Mononuclear cell (primary cell): Measurements from ENCODE around the gene DIDO1. TPM values are rescaled to one million over a fixed set of nuclear protein-coding genes. Genes with fewer than 3 reads are reported as not detected.

Experiments
- H3K27me3 ChIP-seq: 2 replicates; pipeline ENCODE4 v1.6.0; 2011; ENCODE audit warnings: low read length, control low read depth; ENCODE audit not compliant: insufficient read depth
- H3K4me1 ChIP-seq: 2 replicates; pipeline ENCODE4 v1.5.1; 2011; ENCODE audit warnings: mild to moderate bottlenecking, low read length, control low read depth; ENCODE audit not compliant: insufficient read depth
- H3K4me3 ChIP-seq: 2 replicates; pipeline ENCODE4 v1.5.1; 2011; ENCODE audit warnings: mild to moderate bottlenecking, low read length, moderate library complexity
- H3K9me3 ChIP-seq: 2 replicates; pipeline ENCODE4 v1.5.1; 2011; ENCODE audit warnings: low read depth, mild to moderate bottlenecking, control low read depth, low read length
- total RNA-seq: library from RNA; depleted of rRNA; stranded (reverse); fragments of >200 nt; gene quantifications from one replicate; pipeline ENCODE4 v1.2.3, GENCODE V29; 2012

DIDO1 gene
- total RNA-seq, 1 donor: 55.1 TPM

DNA sequence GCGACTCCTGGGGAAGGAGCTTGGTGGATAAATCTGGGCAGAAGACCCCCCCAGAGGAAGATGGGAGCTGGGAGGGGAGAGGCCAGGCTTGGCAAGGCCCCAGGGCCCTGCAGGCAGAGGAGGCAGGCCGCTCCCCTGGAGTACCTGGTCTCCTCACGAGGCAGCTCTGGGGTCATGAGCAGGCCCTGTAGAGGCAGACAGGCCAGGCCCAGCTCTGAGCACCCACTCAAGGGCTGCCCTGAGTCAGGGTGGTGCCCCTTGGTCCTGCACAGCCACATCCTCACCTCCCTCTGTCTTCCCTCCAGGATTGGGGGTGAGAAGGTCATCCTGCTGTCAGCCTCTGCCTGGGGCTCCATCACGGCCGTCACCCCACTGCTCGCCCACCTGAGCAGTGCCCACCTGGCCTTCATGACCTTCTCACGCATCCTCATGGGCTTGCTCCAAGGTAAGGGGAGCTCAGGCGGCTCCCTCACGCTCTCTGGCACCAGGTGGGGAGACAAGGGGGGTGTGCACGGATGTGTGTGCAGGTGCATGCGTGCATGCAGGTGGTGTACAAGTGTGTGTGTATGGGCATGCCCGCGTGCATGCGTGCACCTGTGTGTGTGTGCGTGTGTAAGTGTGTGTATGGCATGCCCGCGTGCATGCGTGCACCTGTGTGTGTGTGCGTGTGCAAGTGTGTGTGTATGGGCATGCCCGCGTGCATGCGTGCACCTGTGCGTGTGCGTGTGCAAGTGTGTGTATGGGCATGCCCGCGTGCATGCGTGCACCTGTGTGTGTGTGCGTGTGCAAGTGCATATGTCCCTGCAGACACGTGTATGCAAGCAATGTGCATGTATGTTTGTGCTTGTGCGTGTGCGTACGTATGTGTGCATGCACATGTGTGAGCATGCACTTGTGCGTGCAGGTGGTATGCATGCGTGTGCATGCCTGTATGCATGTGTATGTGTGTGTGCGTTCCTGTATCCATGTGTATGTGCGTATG is 31.1 kb upstream of the DIDO1 start:
- Histone ChIP-seq H3K4me3 (no peak overlapping the region), H3K4me1 (peaks cover 34% of the 10 kb centered on the region), H3K9me3 (no peaks in the 10 kb centered on the region)

GRCh38 chr20:62956387-62957135 is 30.3 kb upstream of the DIDO1 start:
- Histone ChIP-seq H3K4me1 (peaks cover 43% of the 10 kb centered on the region), H3K27me3 (no peaks in the 10 kb centered on the region), H3K4me3 (no peak overlapping the region), H3K9me3 (no peaks in the 10 kb centered on the region)

More for the DNA sequence above, 31.1 kb upstream of the DIDO1 start:
- no peaks in the 10 kb centered on the region for H3K27me3 ChIP-seq

- no peak overlapping the region for H3K4me3 ChIP-seq
These were observed 29.4 kb upstream of the DIDO1 start for GRCh38 chr20:62955519-62956386.

DNA sequence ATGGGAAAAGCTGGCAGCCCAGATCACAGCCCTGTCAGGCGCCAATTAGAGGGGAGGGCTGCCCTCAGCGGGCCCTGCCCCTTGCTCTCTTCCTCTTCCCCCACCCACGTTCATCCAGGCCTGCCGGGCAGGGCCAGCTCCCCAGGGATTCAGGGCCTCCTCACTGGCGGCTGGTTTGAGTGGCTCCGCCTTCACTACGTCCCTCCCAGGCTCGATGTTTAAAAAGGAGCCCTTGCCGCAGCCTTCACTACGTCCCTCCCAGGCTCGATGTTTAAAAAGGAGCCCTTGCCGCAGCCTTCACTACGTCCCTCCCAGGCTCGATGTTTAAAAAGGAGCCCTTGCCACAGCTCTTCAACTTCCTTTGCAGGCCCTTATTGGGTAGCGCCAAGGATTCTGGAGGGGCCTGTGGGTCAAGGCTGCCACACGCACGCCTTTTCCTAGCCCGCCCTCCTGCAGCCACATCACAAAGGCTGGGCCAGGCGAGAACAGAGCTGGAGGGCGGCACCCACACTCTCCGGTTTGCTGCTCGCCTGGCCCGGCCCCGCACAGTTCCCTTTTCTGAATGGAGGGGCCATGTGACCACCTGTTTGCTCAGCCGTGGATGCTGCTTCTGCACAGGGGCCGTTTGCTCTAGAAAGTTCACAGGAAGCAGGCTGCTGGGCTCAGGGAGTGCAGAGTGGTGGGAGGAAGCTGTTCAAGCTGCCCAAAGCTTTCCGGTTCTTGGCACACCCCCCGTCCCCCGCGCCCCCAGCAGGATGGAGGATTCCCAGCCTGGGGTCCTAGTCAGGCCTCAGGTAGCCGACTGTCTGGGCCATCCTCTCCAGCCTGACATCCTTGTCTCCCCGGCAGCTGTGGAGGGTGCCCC is 27.8 kb upstream of the DIDO1 start:
- no peaks in the 10 kb centered on the region for H3K27me3 ChIP-seq
- H3K9me3 ChIP-seq: no peaks in the 10 kb centered on the region
- H3K4me3 ChIP-seq: peak overlapping the region; percentile 19
- H3K4me1 ChIP-seq: peaks cover 38% of the 10 kb centered on the region

More at GRCh38 chr20:62955519-62956386, 29.4 kb upstream of the DIDO1 start:
- Histone ChIP-seq H3K9me3 (no peaks in the 10 kb centered on the region), H3K4me1 (peaks cover 46% of the 10 kb centered on the region), H3K27me3 (no peaks in the 10 kb centered on the region)

DNA sequence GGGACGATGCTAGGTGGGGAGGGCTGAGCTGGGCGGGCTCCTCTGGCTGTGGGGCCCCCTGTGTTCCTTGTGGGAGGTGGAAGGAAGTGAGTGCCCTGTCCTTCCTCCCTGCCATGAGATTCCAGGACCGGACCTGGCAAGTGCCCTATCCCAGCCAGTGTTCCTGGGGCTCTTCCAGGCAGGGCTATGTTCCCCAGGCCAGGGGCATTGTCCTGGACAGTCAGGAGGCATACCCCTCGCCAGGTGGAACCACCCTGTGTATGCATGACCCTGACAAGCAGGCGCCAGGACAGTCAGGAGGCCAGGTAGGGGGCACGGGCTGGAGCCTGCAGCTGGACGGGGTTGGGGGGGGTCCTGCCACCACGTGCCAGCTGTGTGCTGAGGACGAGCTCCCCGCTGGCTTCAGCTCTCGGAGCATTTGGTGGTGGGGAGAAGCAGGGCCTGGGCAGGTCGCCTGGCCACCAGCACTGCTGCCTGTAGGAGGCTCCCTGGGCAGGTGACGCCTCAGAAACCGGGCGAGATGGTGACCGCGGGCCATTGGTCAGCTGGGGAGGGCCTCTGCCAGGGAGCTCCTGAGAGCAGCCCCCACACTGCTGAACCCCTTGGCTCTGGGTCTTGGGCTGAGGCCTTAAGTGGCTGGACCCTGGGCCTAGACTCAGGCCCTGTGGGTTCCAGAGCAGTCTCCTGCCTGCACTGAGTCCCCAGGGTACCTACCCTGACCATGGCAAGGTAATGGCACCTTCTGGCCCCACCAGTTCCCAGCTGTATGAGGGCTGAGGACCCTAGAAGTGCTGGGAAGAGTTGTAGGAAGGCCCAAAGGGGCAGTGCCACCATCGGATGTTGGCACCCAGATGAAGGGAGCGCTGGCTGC is 26.9 kb upstream of the DIDO1 start:
- Histone ChIP-seq H3K4me3 (peak overlapping the region; percentile 19), H3K9me3 (no peaks in the 10 kb centered on the region), H3K4me1 (peaks cover 37% of the 10 kb centered on the region), H3K27me3 (no peaks in the 10 kb centered on the region)

- H3K27me3 ChIP-seq: no peaks in the 10 kb centered on the region
- no peaks in the 10 kb centered on the region for H3K9me3 ChIP-seq
- peak within 1 kb of the TSS; percentile 19 for H3K4me3 ChIP-seq
- peaks cover 37% of the 10 kb centered on the region for H3K4me1 ChIP-seq
These were observed 26.2 kb upstream of the DIDO1 start, which contains the start of gene SLC17A9 for GRCh38 chr20:62952373-62952967. Gene SLC17A9, plus strand, starts transcription at chr20:62952709. Its CDS starts 122 bp downstream, at chr20:62952831.

GRCh38 chr20:62951896-62952372 is 25.6 kb upstream of the DIDO1 start:
- no peaks in the 10 kb centered on the region for H3K9me3 ChIP-seq
- no peaks in the 10 kb centered on the region for H3K27me3 ChIP-seq
- peaks cover 37% of the 10 kb centered on the region for H3K4me1 ChIP-seq
- H3K4me3 ChIP-seq: peak overlapping the region; percentile 17

DNA sequence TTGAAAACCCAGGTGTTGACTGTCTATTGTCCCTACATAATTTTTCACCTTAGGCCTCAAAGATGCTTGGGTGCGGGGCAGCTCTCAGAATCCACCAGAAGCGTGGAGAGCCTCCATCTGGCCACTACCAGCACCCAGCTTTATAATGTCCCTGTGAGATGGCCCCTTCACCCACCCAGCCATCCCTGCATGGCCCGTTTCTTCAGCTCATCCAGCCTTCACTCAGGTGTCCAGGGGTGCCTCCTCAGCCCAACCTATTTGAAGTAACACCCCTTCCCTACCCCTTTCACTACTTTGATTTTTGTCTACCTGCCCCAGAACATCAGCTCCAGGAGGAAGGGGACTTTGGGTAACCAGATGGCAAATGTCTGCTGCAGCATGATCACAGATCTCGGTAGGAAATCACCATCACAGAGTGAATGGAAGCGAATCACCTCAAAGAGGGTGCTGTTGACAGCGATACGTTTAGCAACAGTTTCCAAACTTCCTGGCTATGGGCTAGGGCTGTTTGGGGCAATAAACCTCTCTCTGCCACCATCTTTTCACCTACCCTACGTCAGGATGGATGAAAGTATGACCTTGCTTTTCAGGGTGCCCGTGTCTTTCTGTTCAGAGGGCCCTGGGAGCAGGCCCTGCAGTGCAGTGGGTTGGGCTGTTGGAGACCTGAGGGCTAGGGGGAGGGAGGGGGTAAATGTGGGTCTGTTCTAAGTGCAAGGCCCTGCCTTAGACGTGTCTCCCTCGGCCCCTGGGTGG is 25.0 kb upstream of the DIDO1 start:
- no peak overlapping the region for H3K4me3 ChIP-seq

GRCh38 chr20:62950741-62951140 is 24.4 kb upstream of the DIDO1 start:
- no peaks in the 10 kb centered on the region for H3K27me3 ChIP-seq
- peaks cover 37% of the 10 kb centered on the region for H3K4me1 ChIP-seq
- no peak overlapping the region for H3K4me3 ChIP-seq
- H3K9me3 ChIP-seq: no peaks in the 10 kb centered on the region

More for the DNA sequence above, 25.0 kb upstream of the DIDO1 start:
- Histone ChIP-seq H3K9me3 (no peaks in the 10 kb centered on the region), H3K4me1 (peaks cover 37% of the 10 kb centered on the region), H3K27me3 (no peaks in the 10 kb centered on the region)

DNA sequence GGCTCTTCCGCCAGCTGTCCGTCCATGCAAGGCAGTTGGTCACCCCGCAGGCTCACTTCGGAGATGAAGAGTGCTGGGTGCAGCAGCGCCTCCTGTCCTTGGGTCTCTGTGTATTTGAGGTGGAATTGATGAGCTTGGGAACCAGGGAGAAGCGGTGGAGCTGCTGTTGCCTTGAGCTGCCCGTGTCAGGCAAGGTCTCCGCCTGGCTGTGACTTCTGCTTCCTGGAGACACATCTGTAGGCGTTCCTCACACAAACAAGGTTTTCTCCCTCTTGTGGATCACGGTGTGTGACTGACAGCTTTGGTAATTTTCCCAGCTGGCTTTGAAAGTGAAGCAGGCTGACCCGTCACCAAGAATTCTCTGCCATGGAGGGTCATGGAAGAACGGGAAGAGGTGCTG is 23.7 kb upstream of the DIDO1 start:
- Histone ChIP-seq H3K9me3 (no peaks in the 10 kb centered on the region), H3K27me3 (no peaks in the 10 kb centered on the region), H3K4me3 (no peak overlapping the region), H3K4me1 (peaks cover 35% of the 10 kb centered on the region)

GRCh38 chr20:62949153-62949821 is 23.0 kb upstream of the DIDO1 start:
- H3K4me3 ChIP-seq: no peak overlapping the region
- no peaks in the 10 kb centered on the region for H3K9me3 ChIP-seq
- peaks cover 28% of the 10 kb centered on the region for H3K4me1 ChIP-seq
- H3K27me3 ChIP-seq: no peaks in the 10 kb centered on the region
